Kidney (tissue), 14 donors: ENCODE results near the gene SERPINH1. TPM values are rescaled to one million over a fixed set of nuclear protein-coding genes. Genes with fewer than 3 reads are reported as not detected.

ENCODE experiments used
- DNase-seq, 5 donors: peaks; one replicate each; pipeline ENCODE4 v3.0.0-alpha.2; 2013 to 2020
- FAIRE-seq: peaks from 2 replicates; lab custom pipeline; 2012; peaks lifted over from hg19 to GRCh38; lab: Jason Lieb, UNC
- H3K27ac ChIP-seq, 2 donors: one replicate each; pipeline ENCODE4 v1.7.0; 2013; ENCODE audit warnings: low read depth in 2 of 2, low read length in 2 of 2, inconsistent platforms in 1 of 2
- H3K27me3 ChIP-seq: one replicate; pipeline ENCODE4 v1.7.1; 2013; ENCODE audit warnings: low read length, inconsistent platforms; ENCODE audit not compliant: control insufficient read depth, insufficient read depth
- H3K36me3 ChIP-seq, 3 donors: one replicate each; pipeline versions ENCODE4 v1.7.0 to v1.7.1; 2013; ENCODE audit warnings: low read length in 3 of 3, control low read depth in 1 of 3, inconsistent platforms in 1 of 3; ENCODE audit not compliant: insufficient read depth in 3 of 3, control insufficient read depth in 2 of 3
- H3K4me1 ChIP-seq, 3 donors: one replicate each; pipeline versions ENCODE4 v1.7.0 to v1.7.1; 2013; ENCODE audit warnings: low read length in 3 of 3, inconsistent platforms in 1 of 3, low read depth in 1 of 3; ENCODE audit not compliant: control insufficient read depth in 2 of 3, insufficient read depth in 2 of 3
- H3K4me3 ChIP-seq, 3 donors: one replicate each; pipeline versions ENCODE4 v1.7.0 to v1.8.1; 2013; ENCODE audit warnings: low read length in 3 of 3, control low read depth in 1 of 3, inconsistent platforms in 1 of 3
- H3K9ac ChIP-seq, 3 donors: one replicate each; pipeline versions ENCODE4 v1.7.0 to v1.7.1; 2013; ENCODE audit warnings: low read length in 3 of 3, control low read depth in 1 of 3, inconsistent platforms in 1 of 3
- H3K9me3 ChIP-seq, 3 donors: one replicate each; pipeline versions ENCODE4 v1.7.0 to v1.7.1; 2013; ENCODE audit warnings: low read length in 3 of 3, control low read depth in 1 of 3, inconsistent platforms in 1 of 3; ENCODE audit not compliant: control insufficient read depth in 2 of 3, insufficient read depth in 1 of 3
- CTCF ChIP-seq: IDR thresholded peaks from 3 replicates; pipeline ENCODE4 v1.5.1; 2012; ENCODE audit warnings: mild to moderate bottlenecking, moderate library complexity, borderline replicate concordance; ENCODE audit not compliant: insufficient read depth; ENCODE audit errors: extremely low read depth
- intact Hi-C: fragments of 100-400 bp; cut with DNase I; formaldehyde crosslinking; loops from one replicate; pipeline ENCODE4 v1.11.1; 2022
- polyA plus RNA-seq: library from polyadenylated mRNA; stranded (reverse); fragments of 350-450 nt; fragmentation: Illumina TruSeq; extraction: RNeasy Lipid Tissue Mini Kit (QIAGEN cat#74804); gene quantifications from one replicate; pipeline ENCODE4 v1.2.3, GENCODE V29; 2014; ENCODE audit warnings: low read depth, low replicate concordance; ENCODE audit not compliant: insufficient read depth
- total RNA-seq: library from RNA; stranded (reverse); fragmentation: NEBNext Ultra II Directional; extraction: Animal tissue kit (Norgen Biotek cat#: 25700); gene quantifications from one replicate; pipeline ENCODE4 v1.2.1, GENCODE V29; 2021
- donor health status: control.
- donor health status: control.
- donor health status: control.
- donor health status: control.
- donor health status: control.
- donor health status: DM: yes; HTN: yes; CAD: no.
- donor health status: Normal renal cell carcinoma (clear cell type).

SERPINH1 gene
- total and polyA plus RNA-seq, 2 donors from 2014 or later = 81.1 to 104 TPM

- Histone ChIP-seq H3K9ac (no peak overlapping the region), H3K4me1 (no peaks in the 10 kb centered on the region), H3K27me3 (no peaks in the 10 kb centered on the region), H3K27ac (no peak overlapping the region), H3K9me3 (no peaks in the 10 kb centered on the region), H3K4me3 (no peak overlapping the region), H3K36me3 (no peaks in the 10 kb centered on the region)
- DNase-seq (no peak), FAIRE-seq (no peak)
- TF ChIP-seq CTCF = no peak
- intact Hi-C loops = no loop called here
Observed at GRCh38 chr11:75538150-75538942, 23.7 kb upstream of the SERPINH1 start.

GRCh38 chr11:75539459-75540334, 22.4 kb upstream of the SERPINH1 start:
- no peak for FAIRE-seq
- intact Hi-C loops = no loop called here
- no peak for TF ChIP-seq CTCF

GRCh38 chr11:75541193-75542087, 20.6 kb upstream of the SERPINH1 start:
- intact Hi-C loops = no loop called here
- no peak for TF ChIP-seq CTCF

More at GRCh38 chr11:75539459-75540334, 22.4 kb upstream of the SERPINH1 start:
- no peaks in the 10 kb centered on the region for H3K36me3 ChIP-seq
- no peak overlapping the region for H3K9ac ChIP-seq
- no peak for DNase-seq
- H3K4me3 ChIP-seq = no peak overlapping the region
- no peaks in the 10 kb centered on the region for H3K27me3 ChIP-seq
- no peaks in the 10 kb centered on the region for H3K9me3 ChIP-seq
- H3K27ac ChIP-seq = no peak overlapping the region
- H3K4me1 ChIP-seq = no peaks in the 10 kb centered on the region

More at GRCh38 chr11:75541193-75542087, 20.6 kb upstream of the SERPINH1 start:
- no peak overlapping the region for H3K4me3 ChIP-seq
- FAIRE-seq = no peak
- DNase-seq = no peak
- no peaks in the 10 kb centered on the region for H3K9me3 ChIP-seq
- no peaks in the 10 kb centered on the region for H3K36me3 ChIP-seq
- no peak overlapping the region for H3K27ac ChIP-seq
- no peaks in the 10 kb centered on the region for H3K27me3 ChIP-seq
- no peaks in the 10 kb centered on the region for H3K4me1 ChIP-seq
- H3K9ac ChIP-seq = no peak overlapping the region
